K562 (cell line): Measurements from ENCODE around the gene SLC5A6. TPM values are rescaled to one million over a fixed set of nuclear protein-coding genes. Genes with fewer than 3 reads are reported as not detected.
A peak's percentile ranks its signal among the peaks of the same experiment; 100 is the strongest.

ENCODE experiments used
- ATF6 ChIP-seq: sonication (generic); formaldehyde crosslinking; IDR thresholded peaks from 2 replicates; pipeline ENCODE4 v1.4.0; 2020; ENCODE audit warnings: mild to moderate bottlenecking, missing genetic modification reagents
- BRD4 ChIP-seq: fragments of 200-600 bp; sonication (generic); IDR thresholded peaks from 2 replicates; pipeline ENCODE4 v1.6.1; 2017; ENCODE audit warnings: inconsistent platforms
- BRF2 ChIP-seq: IDR thresholded peaks from 3 replicates; pipeline ENCODE4 v1.6.1; 2011; ENCODE audit warnings: borderline replicate concordance, mild to moderate bottlenecking; ENCODE audit not compliant: insufficient read length, insufficient read depth
- ELK3 ChIP-seq: fragments of 450-650 bp; formaldehyde crosslinking; IDR thresholded peaks from 2 replicates; pipeline ENCODE4 v1.4.0; 2020; ENCODE audit warnings: mild to moderate bottlenecking
- NCOA4 ChIP-seq: fragments of 450-650 bp; IDR thresholded peaks from 2 replicates; pipeline ENCODE4 v1.6.1; 2018; ENCODE audit warnings: mild to moderate bottlenecking; ENCODE audit not compliant: partially characterized antibody
- NKRF ChIP-seq: fragments of 450-650 bp; IDR thresholded peaks from 2 replicates; pipeline ENCODE4 v1.6.1; 2016; ENCODE audit warnings: borderline replicate concordance
- POLR2G ChIP-seq: fragments of 200-400 bp; formaldehyde crosslinking; IDR thresholded peaks from 2 replicates; pipeline ENCODE4 v1.6.1; 2017; ENCODE audit warnings: low read depth, mild to moderate bottlenecking, antibody characterized with exemption, low read length, moderate library complexity
- RREB1 ChIP-seq: fragments of 250-450 bp; sonication (Bioruptor Pico); IDR thresholded peaks from 2 replicates; pipeline ENCODE4 v1.4.0; 2020
- SIRT6 ChIP-seq: IDR thresholded peaks from one replicate; pipeline ENCODE4 v1.6.1; 2012; ENCODE audit warnings: low read depth, mild to moderate bottlenecking, control low read depth, inconsistent platforms, low read length, moderate library complexity
- STAT5B ChIP-seq: fragments of 250-450 bp; sonication (Bioruptor Pico); IDR thresholded peaks from 2 replicates; pipeline ENCODE4 v1.8.0; 2021; ENCODE audit warnings: mild to moderate bottlenecking, inconsistent platforms
- ZFP30 ChIP-seq: fragments of 250-450 bp; sonication (Bioruptor Pico); IDR thresholded peaks from 2 replicates; pipeline ENCODE4 v1.8.0; 2022; ENCODE audit warnings: moderate library complexity, mild to moderate bottlenecking, inconsistent platforms, borderline replicate concordance
- ZNF561 ChIP-seq: fragments of 450-650 bp; formaldehyde crosslinking; conservative IDR thresholded peaks from 2 replicates; pipeline ENCODE4 v1.4.0; 2020; ENCODE audit warnings: mild to moderate bottlenecking, moderate library complexity
- ZNF583 ChIP-seq: fragments of 250-450 bp; sonication (Bioruptor Pico); IDR thresholded peaks from 2 replicates; pipeline ENCODE4 v1.4.0; 2020
- ZNF785 ChIP-seq: fragments of 250-450 bp; sonication (Bioruptor Pico); IDR thresholded peaks from 2 replicates; pipeline ENCODE4 v1.4.0; 2020; ENCODE audit warnings: mild to moderate bottlenecking
- ZSCAN32 ChIP-seq: fragments of 450-650 bp; formaldehyde crosslinking; IDR thresholded peaks from 2 replicates; pipeline ENCODE4 v1.4.0; 2020; ENCODE audit warnings: mild to moderate bottlenecking, moderate library complexity
- polyA plus RNA-seq, 8 experiments: library from polyadenylated mRNA; depleted of rRNA in 4 of 8; stranded (reverse) in 5 of 8; unstranded in 3 of 8; fragments of >200 nt; fragmentation: Nextera tagmentation in 2 of 8; fragmentation: Illumina TruSeq in 1 of 8; extraction: Ambion mirVana in 2 of 8; extraction: Trizol in 1 of 8; gene quantifications; 2 replicates each; pipeline versions ENCODE4 v1.2.1 to v1.2.3, GENCODE V29; 2011 to 2014; ENCODE audit warnings: inconsistent platforms in 1 of 8, missing spikeins in 1 of 8
- total RNA-seq, 7 experiments: library from RNA; depleted of rRNA in 6 of 7; stranded (reverse); fragments of >200 nt in 6 of 7; fragmentation: Illumina TruSeq in 2 of 7; extraction: Trizol in 2 of 7; gene quantifications; 2 replicates each; pipeline versions ENCODE4 v1.2.1 to v1.2.3, GENCODE V29; 2011 to 2021; ENCODE audit warnings: low replicate concordance in 1 of 7

SLC5A6 gene
- total and polyA plus RNA-seq, 9 of the 15 experiments (the other 6 are each of a cell fraction or from before 2014, with no cell fraction given): 32.6 to 137 (median 107) TPM

GRCh38 chr2:27249891-27250651 is 38.0 kb upstream of the SLC5A6 start (continued):
- TF ChIP-seq ELK3: no peak
- no peak for TF ChIP-seq ZNF583 (CRISPR knock-in tag)
- no peak for TF ChIP-seq SIRT6
- no peak for TF ChIP-seq ATF6 (CRISPR knock-in tag)
- no peak for TF ChIP-seq ZFP30
- TF ChIP-seq BRD4: no peak
- peak; percentile 69 for TF ChIP-seq POLR2G
- TF ChIP-seq ZNF561 (CRISPR knock-in tag): no peak
- no peak for TF ChIP-seq NCOA4
- no peak for TF ChIP-seq RREB1 (CRISPR knock-in tag)
- TF ChIP-seq ZSCAN32 (CRISPR knock-in tag): no peak
- no peak for TF ChIP-seq NKRF
- no peak for TF ChIP-seq BRF2
- no peak for TF ChIP-seq ZNF785 (CRISPR knock-in tag)
- TF ChIP-seq STAT5B: no peak
